ENCODE measurements around the gene PCDHGA10.
"Not testable (repeated sequence)": the region's sequence is repeated elsewhere in the genome, so short reads cannot be mapped to it uniquely, and the experiment has no call there.

PCDHGA10 gene

GRCh38 chr5:141393267-141393666 lies 19.5 kb upstream of the PCDHGA10 start:
- DNase-seq: no peak

DNA sequence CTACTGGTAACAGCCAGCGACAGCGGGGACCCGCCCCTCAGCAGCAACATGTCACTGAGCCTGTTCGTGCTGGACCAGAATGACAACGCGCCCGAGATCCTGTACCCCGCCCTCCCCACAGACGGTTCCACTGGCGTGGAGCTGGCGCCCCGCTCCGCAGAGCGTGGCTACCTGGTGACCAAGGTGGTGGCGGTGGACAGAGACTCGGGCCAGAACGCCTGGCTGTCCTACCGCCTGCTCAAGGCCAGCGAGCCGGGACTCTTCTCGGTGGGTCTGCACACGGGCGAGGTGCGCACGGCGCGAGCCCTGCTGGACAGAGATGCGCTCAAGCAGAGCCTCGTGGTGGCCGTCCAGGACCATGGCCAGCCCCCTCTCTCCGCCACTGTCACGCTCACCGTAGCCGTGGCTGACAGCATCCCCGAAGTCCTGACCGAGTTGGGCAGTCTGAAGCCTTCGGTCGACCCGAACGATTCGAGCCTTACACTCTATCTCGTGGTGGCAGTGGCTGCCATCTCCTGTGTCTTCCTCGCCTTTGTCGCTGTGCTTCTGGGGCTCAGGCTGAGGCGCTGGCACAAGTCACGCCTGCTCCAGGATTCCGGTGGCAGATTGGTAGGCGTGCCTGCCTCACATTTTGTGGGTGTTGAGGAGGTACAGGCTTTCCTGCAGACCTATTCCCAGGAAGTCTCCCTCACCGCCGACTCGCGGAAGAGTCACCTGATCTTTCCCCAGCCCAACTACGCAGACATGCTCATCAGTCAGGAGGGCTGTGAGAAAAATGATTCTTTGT lies 18.2 kb upstream of the PCDHGA10 start:
- not testable (repeated sequence) for DNase-seq

DNA sequence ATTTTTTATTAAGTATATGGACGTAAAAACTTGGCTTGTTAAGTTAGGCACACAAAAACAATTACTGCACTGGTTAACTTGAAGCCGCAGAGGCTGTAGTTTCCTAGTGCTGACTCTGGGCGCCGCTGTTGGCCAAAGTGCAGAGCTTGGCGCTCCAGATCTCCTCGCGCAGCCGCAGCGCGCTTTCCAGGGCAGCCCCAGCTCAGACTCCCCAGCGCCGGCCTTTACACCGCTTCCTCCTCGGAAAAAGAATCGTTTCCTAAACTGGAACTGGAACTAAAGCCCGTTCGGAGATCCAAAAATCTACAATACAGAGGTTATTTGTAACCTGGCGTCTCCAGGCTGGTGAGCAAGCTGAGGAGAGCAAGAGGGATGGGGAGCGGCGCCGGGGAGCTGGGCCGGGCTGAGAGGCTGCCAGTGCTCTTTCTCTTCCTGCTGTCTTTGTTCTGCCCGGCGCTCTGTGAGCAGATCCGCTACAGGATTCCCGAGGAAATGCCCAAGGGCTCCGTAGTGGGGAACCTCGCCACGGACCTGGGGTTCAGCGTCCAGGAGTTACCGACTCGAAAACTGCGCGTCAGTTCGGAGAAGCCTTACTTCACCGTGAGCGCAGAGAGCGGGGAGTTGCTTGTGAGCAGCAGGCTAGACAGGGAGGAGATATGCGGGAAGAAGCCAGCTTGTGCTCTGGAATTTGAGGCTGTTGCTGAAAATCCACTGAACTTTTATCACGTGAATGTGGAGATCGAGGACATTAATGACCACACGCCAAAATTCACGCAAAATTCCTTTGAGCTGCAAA lies 14.8 kb upstream of the PCDHGA10 start, which contains the start of gene PCDHGB5:
PCDHGB5 (plus strand) TSS at position 192 of the 796 bp plus-strand sequence; CDS start at position 373, 181 bp downstream.
- DNase-seq: peak; percentile 24

- DNase-seq: no peak
Measured at GRCh38 chr5:141398608-141399007, 14.2 kb upstream of the PCDHGA10 start.

DNA sequence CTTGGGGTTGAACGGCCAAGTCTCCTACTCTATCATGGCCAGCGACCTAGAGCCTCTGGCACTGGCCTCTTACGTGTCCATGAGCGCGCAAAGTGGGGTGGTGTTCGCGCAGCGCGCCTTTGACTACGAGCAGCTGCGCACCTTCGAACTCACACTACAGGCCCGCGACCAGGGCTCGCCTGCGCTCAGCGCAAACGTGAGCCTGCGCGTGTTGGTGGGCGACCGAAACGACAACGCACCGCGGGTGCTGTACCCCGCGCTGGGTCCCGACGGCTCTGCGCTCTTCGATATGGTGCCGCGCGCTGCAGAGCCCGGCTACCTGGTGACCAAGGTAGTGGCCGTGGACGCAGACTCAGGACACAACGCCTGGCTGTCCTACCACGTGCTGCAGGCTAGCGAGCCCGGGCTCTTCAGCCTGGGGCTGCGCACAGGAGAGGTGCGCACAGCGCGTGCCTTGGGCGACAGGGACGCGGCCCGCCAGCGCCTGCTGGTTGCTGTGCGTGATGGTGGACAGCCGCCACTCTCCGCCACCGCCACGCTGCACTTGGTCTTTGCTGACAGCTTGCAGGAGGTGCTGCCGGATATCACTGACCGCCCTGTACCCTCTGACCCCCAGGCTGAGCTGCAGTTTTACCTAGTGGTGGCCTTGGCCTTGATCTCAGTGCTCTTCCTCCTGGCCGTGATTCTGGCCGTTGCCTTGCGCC lies 13.1 kb upstream of the PCDHGA10 start:
- DNase-seq: no peak

DNA sequence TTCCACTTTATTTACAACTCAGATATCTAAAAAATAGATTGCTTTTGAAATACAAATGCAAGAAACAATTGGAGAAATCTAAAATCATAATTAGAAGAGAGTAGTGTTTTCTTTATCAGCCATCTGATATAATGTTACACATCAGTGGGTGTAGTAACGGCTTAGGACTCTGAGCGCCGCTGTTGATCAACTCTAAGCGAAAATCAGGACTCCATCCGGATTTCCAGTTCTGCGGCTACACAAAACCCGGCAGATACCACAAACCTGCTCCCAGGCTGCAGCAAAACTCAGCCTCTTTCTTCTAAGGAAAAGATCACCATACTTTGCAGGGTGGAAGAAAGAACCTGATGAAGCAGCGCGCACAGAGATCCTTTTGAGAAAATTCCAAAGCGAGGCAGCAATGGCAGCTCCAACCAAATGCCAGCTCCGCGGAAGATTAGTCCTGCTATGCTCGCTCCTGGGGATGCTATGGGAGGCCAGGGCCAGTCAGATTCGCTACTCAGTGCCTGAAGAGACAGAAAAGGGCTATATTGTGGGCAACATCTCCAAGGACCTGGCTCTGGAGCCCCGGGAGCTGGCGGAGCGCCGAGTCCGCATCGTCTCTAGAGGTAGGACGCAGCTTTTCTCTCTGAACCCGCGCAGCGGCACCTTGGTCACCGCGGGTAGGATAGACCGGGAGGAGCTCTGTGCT lies 10.1 kb upstream of the PCDHGA10 start, which contains the start of gene PCDHGA9:
PCDHGA9 (plus strand) TSS at position 226 of the 691 bp plus-strand sequence; CDS start at position 401, 175 bp downstream.
- no peak for DNase-seq

- DNase-seq: no peak
Measured at GRCh38 chr5:141403387-141403786, 9.4 kb upstream of the PCDHGA10 start.

DNA sequence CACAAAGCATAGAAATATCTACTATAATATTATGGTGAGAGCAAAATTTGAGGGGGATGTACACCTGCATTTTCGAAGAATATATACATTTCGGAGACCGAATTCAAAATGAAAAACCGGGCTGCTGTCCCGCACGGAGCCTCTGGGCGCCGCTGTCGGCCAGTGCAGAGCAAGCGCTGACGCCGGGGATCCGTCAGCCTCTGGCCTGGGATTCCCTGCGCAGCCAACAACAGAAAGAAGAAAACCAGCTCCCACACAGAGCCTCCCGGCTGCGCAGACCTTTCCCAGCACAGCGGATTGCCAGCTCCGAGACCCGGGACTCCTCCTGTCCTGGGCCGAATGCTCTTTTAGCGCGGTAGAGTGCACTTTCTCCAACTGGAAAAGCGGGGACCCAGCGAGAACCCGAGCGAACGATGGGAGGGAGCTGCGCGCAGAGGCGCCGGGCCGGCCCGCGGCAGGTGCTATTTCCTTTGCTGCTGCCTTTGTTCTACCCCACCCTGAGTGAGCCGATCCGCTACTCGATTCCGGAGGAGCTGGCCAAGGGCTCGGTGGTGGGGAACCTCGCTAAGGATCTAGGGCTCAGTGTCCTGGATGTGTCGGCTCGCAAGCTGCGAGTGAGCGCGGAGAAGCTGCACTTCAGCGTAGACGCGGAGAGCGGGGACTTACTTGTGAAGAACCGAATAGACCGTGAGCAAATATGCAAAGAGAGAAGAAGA lies 4.8 kb upstream of the PCDHGA10 start, which contains the start of gene PCDHGB6:
PCDHGB6 (plus strand) TSS at position 232 of the 716 bp plus-strand sequence; CDS start at position 414, 182 bp downstream.
- peak; percentile 29 for DNase-seq

DNA sequence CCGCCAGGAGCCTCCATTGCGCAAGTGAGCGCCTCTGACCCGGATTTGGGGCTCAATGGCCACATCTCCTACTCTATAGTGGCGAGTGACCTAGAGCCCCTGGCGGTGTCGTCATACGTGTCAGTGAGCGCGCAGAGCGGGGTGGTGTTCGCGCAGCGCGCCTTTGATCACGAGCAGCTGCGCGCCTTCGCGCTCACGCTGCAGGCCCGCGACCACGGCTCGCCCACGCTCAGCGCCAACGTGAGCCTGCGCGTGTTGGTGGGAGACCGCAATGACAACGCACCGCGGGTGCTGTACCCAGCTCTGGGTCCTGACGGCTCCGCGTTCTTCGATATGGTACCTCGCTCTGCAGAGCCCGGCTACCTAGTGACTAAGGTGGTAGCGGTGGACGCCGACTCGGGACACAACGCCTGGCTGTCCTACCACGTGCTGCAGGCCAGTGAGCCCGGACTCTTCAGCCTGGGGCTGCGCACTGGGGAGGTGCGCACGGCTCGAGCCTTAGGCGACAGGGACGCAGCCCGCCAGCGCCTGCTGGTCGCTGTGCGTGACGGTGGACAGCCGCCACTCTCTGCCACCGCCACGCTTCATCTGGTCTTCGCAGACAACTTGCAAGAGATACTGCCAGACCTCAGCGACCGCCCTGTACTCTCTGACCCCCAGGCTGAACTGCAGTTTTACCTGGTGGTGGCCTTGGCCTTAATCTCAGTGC lies 3.0 kb upstream of the PCDHGA10 start:
- DNase-seq: no peak

GRCh38 chr5:141411575-141411974 lies 1.2 kb upstream of the PCDHGA10 start:
- no peak for DNase-seq

DNA sequence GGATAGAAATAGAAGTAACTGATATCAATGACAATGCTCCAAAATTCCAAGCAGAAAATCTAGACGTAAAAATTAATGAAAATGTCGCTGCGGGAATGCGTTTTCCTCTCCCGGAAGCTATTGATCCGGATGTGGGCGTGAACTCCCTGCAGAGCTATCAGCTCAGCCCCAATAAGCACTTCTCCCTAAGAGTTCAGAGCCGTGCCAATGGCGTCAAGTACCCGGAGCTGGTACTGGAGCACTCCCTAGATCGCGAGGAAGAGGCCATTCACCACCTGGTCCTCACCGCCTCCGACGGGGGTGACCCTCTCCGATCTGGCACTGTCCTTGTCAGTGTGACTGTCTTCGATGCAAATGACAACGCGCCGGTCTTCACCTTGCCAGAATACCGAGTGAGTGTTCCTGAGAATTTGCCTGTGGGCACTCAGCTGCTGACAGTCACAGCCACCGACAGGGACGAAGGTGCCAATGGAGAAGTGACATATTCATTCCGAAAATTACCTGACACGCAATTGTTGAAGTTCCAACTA lies 818 bp downstream of the PCDHGA10 start:
- DNase-seq: no peak

- DNase-seq: not testable (repeated sequence)
Measured at GRCh38 chr5:141414548-141415274, 1.9 kb downstream of the PCDHGA10 start.

- not testable (repeated sequence) for DNase-seq
Measured at GRCh38 chr5:141415275-141415618, 2.5 kb downstream of the PCDHGA10 start.

GRCh38 chr5:141417494-141418172 lies 4.8 kb downstream of the PCDHGA10 start, which contains the start of gene PCDHGB7:
TSS of gene PCDHGB7 (plus strand) at chr5:141417677. CDS start at chr5:141417860, 183 bp downstream.
- DNase-seq: peak; percentile 36

DNA sequence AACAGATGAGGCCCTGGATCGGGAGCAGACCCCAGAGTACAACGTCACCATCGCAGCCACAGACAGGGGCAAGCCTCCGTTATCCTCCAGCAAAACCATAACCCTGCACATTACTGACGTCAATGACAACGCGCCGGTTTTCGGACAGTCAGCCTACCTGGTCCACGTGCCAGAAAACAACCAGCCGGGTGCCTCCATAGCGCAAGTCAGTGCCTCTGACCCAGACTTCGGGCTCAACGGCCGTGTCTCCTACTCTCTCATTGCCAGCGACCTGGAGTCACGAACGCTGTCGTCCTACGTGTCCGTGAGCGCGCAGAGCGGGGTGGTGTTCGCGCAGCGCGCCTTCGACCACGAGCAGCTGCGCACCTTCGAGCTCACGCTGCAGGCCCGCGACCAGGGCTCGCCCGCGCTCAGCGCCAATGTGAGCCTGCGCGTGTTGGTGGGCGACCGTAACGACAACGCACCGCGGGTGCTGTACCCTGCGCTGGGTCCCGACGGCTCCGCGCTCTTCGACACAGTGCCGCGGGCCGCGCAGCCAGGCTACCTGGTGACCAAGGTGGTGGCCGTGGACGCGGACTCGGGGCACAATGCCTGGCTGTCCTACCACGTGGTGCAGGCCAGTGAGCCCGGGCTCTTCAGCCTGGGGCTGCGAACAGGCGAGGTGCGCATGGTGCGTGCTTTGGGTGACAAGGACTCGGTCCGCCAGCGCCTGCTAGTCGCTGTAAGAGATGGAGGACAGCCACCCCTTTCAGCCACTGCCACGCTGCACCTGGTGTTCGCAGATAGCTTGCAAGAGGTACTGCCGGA lies 6.5 kb downstream of the PCDHGA10 start:
- no peak for DNase-seq

DNA sequence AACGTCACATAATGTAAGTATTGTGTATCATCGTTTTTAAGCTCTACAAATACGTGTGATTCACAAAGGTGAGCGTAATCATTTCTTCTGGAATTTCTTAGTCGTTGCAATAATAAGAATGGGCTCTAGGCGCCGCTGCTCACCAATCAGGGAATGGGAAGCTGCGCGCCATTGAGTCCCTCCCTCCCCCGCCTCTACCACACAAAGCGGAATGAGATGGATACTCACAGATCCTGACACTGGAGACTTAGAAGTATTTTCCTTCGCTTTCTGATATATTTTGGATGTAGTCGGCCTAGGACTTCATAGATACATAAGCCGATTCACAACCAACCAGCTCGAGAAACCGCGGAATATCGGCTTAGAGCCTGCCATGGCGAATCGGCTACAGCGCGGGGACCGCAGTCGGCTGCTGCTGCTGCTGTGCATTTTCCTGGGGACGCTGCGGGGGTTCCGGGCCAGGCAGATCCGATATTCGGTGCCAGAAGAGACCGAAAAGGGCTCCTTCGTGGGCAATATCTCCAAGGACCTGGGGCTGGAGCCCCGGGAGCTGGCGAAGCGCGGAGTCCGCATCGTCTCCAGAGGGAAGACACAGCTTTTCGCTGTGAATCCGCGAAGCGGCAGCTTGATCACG lies 8.2 kb downstream of the PCDHGA10 start, which contains the start of gene PCDHGA11:
PCDHGA11 (plus strand) TSS at position 197 of the 634 bp plus-strand sequence; CDS start at position 374, 177 bp downstream.
- DNase-seq: peak; percentile 44

GRCh38 chr5:141421489-141421855 lies 8.7 kb downstream of the PCDHGA10 start:
- DNase-seq: no peak

Data from CD4-positive, alpha-beta T cell treated with Interleukin-4 for 4 hours (primary cell).